GM11168 (cell line): ENCODE measurements around the gene MAP7.

Experiments used
- in situ Hi-C: fragments of 300-500 bp; cut with MboI; formaldehyde crosslinking; loops from one replicate; pipeline ENCODE4 v1.12.0; 2022; ENCODE audit warnings: low sequenced_read_pairs; ENCODE audit not compliant: unreplicated experiment

Gene MAP7

GRCh38 chr6:136351518-136352110 is 198.6 kb downstream of the MAP7 start:
- in situ Hi-C loops, result no loop called here

DNA sequence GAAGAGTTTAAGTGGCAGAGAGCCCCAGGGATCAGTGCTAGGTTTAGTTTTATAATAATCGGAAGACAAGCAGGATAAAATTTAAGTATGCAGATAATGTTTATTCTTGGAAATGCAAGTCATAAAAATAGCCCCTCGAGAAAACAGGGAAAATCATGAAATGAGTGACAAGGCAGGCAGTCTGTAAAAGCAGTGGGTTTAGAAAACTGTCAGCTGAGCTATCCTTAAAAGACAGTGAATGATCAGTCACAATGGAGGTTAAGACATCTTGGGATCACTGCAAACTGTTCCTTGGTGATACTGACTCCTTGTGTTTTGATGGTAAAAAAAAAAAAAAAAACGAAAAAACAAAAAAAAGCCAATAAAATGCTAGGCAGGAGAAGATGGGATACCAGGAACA is 199.3 kb downstream of the MAP7 start:
- in situ Hi-C loops, result no loop called here

- in situ Hi-C loops, result no loop called here
Measured at GRCh38 chr6:136347847-136348246, 202.4 kb downstream of the MAP7 start.

DNA sequence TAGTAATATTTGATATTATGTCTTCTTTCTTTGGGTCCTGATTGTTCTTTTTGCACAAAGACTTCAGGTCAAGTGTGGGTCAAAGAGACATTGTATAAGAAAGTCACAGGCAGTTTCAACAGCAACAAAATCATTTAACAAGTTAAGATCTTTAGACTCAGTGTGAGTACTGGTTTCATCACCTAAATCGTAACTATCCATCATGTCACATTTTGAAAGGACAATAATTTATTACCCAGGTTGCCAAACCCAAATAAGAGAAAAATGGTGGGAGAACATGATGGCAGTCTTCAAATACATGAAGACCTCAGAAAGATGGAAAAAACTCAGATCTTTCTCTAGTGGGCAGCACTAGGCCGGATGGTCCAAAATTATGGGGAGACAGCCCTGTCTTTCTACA is 205.1 kb downstream of the MAP7 start:
- in situ Hi-C loops, result no loop called here

DNA sequence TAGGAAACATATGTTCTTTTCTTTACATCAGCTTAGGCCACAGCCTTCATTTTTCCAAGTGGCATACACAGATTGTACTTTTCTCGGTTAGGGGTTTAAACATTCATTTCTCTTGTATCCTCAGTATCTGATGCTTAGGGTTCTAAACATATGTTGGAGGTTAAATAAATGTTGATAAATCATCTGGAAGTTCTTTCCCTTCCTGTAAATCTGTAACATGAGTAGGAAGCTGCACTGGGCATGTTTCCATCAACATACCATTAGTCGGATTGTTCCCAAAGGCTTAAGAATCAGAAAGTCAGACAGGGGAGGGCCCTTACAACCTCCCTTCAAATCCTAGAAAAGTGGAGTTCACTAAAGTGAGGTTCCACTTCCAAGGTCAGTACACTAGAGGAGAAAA is 205.8 kb downstream of the MAP7 start:
- in situ Hi-C loops, result no loop called here

GRCh38 chr6:136343700-136344099 is 206.5 kb downstream of the MAP7 start:
- in situ Hi-C loops, result no loop called here

DNA sequence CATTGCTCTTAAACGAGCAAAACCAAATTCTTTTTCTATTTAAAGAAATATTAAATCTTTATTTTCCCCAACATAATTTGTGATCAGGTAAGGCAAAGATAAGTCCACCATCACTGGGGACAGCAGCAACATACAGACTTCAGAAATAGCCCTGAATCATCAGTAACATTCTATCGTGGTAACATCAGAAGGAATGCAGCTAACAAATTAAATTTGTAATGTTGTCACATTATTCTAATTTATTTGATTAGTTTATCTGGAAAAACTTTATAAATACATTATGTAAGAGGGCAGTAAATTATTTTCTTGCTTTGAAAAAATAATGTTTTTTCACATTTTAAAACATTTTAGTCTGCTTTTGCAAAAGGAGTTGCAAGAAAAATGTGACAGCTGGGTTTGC is 206.9 kb downstream of the MAP7 start:
- in situ Hi-C loops, result no loop called here

GRCh38 chr6:136341967-136342366 is 208.3 kb downstream of the MAP7 start:
- in situ Hi-C loops, result no loop called here

DNA sequence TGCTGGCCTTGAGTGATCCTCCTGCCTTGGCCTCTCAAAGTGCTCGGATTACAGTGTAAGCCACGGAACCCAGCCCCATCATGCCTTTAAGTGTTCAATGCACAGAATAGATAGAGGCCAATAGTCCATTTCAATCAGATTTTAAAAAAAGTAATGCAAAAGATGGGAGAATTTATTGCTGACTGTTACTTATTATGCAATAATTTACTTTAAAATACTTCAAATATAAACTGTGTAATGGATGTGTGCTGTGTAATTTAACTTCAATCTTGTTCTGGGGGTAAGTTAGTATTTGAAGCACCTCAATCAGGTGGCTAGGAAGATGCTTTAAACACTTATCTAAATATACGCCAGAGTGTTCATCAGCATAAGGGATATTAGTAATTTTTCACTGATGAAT is 208.9 kb downstream of the MAP7 start:
- in situ Hi-C loops, result no loop called here

GRCh38 chr6:136338486-136338885 is 211.7 kb downstream of the MAP7 start:
- in situ Hi-C loops, result no loop called here

GRCh38 chr6:136337606-136338005 is 212.6 kb downstream of the MAP7 start:
- in situ Hi-C loops, result no loop called here

GRCh38 chr6:136337121-136337520 is 213.1 kb downstream of the MAP7 start:
- in situ Hi-C loops, result no loop called here

DNA sequence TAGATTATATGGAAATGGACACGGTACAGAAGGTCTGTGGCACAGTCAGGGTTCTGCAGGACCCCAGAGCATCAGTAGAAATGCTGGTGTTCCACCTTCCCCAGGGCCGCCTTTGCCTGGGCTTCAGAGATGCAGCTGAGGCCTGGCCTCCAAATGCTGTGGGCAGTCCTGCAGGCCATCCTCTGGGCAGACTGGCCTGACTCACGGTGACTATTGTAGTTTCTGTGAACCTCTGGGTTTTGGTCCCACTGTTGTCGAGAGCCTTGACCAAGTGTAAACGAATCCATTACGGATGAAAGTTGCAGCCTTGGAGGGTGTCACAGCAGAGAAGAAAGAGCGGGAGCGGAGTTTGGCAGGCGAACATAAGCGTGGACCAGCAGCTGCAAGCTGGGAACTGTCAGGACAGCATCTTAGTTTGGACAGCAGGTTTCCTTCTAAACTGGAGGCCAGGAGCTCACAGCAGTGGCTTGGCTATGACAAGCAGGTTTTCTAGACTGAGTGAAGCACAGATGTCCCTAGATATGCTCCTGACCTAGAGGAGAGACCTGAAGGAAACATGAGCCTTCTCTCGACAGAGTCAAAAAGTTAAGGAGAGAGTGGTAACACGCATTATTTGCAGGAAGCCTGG is 214.4 kb downstream of the MAP7 start:
- in situ Hi-C loops, result no loop called here

DNA sequence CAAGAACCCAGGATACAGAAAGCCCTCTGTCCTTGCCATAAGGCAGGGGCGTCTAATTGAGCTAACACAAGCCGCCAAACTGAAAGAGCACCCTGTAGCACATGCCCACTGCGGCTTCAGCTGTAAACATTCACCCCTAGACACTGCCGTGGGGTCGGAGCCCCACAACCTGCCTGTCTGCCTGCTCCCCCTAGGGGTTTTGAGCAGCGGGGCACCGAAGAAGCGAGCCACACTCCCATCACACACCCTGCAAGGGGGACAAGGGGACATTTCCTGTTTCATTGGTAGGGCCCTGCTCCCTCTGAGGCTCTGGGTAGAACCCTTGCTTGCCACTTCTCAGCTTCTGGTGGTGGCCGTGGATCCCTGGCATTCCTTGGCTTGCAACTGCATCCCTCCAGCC is 215.4 kb downstream of the MAP7 start:
- in situ Hi-C loops, result no loop called here

- in situ Hi-C loops, result no loop called here
Measured at GRCh38 chr6:136334465-136334846, 215.8 kb downstream of the MAP7 start.

GRCh38 chr6:136333824-136334464 is 216.3 kb downstream of the MAP7 start:
- in situ Hi-C loops, result no loop called here

DNA sequence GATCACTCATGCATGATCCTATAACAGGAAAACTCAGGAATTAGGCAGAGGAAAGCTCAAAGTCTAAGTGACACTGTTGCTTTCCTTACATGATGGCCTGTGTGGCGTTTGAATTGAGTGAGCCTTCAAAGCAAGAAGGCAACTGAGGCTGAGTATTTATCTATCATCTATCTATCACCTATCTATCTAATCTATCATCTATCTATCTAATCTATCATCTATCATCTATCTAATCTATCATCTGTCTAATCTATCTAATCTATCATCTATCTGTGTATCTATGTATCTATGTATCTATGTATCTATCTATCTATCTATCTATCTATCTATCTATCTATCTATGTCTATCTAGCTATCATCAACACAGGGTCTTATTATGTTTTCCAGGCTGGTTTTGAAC is 218.8 kb downstream of the MAP7 start:
- in situ Hi-C loops, result no loop called here

DNA sequence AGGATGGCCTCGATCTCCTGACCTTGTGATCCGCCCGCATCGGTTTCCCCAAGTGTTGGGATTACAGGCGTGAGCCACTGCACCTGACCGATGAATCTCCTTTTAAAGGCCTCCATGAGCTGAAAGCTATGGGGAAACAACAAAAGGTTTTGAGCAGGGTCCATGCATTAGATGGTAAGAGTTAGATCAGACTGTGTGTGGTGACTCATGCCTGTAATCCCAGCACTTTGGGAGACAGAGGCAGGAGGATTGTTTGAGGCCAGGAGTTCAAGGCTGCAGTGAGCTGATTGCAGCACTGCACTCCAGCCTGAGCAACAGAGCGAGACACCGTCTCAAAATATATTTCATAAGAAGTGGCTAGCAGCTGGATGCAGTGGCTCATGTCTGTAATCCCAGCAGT is 219.6 kb downstream of the MAP7 start:
- in situ Hi-C loops, result no loop called here

GRCh38 chr6:136326038-136326553 is 224.1 kb downstream of the MAP7 start:
- in situ Hi-C loops, result no loop called here

DNA sequence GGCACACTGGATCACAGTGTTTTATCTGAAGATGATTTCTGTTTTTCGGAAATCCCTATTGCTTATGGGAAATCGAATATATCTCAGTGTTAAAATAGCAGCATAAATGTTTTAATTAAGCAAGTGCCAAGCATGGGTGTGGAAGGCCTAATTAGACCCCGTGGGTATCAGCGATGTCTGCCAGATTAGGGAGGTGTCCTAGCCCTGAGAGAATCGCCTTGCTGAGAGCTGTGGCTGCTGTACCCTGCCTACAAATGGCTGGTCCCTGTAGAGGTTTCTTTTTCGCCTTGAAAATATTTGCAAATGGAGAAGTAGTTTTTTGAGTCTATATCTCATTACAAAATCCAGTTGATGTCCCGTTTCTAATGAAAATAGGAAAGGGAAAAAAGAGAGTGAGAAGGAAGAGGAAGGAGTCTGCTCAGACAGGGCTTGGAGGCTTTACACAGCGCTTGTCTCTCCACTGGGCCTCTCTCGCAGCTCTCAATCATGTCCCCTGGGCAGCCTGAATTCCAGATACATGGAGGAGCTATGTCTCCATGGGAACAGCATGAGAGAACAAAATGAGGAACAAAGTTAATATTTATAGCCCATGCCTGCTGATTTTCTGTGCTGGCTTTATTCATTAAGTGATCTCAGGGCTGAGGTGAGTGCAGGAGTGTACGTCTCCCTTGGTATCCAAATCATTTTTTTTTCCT is 225.4 kb downstream of the MAP7 start:
- in situ Hi-C loops, result no loop called here

DNA sequence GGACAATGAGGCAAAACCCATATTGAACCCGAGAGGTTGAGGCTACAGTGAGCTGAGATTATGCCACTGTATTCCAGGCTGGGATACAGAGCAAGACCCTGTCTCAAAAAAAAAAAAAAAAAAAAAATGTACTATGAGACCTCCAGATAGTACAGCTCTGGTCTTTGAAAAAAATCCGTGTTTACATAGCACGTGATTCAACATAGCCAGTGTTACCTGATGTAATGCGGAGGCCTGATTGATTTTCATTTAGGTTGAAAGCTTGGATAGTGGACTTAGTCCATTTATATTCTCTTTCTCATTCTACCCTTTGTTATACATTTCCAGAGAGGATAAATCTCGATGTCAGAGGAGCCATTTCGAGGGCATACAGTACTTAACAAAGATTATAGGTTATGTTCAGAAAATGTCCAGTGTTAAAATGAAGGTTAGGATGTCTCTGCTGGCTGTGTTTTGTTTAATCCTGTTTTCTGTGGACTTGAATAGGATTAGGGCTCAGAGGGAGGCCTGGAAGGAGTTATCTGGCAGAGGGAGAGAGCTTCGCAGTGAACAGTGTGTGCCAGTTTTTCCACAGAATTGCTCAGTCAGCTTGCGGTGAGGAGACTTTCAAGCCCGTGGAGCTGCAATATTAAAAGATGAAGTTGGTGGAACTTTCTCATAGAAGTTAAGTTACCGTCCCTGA is 226.7 kb downstream of the MAP7 start:
- in situ Hi-C loops, result no loop called here
